DOHH2 (cell line): Measurements from ENCODE around the gene MEIS3.

Experiments used
- H3F3A ChIP-seq: fragments of 200-600 bp; sonication (generic), shearing (Covaris generic); 2 replicates; pipeline ENCODE4 v1.6.0; 2016; ENCODE audit warnings: antibody characterized with exemption, mild to moderate bottlenecking; ENCODE audit not compliant: control insufficient read depth, insufficient read depth
- H3K27ac ChIP-seq: fragments of 200-600 bp; sonication (generic); 2 replicates; pipeline ENCODE4 v1.5.1; 2014; ENCODE audit warnings: low read depth, mild to moderate bottlenecking, low read length, moderate library complexity
- H3K27me3 ChIP-seq: fragments of 200-600 bp; sonication (generic); 2 replicates; pipeline ENCODE4 v1.6.1; 2014; ENCODE audit warnings: mild to moderate bottlenecking, low read length, mixed read lengths; ENCODE audit not compliant: control insufficient read depth
- H3K36me3 ChIP-seq: fragments of 200-600 bp; sonication (generic); 2 replicates; pipeline ENCODE4 v1.6.1; 2014; ENCODE audit warnings: mild to moderate bottlenecking, low read length, moderate library complexity, mixed read lengths; ENCODE audit not compliant: control insufficient read depth
- H3K4me1 ChIP-seq: fragments of 200-600 bp; sonication (generic); 2 replicates; pipeline ENCODE4 v1.6.1; 2014; ENCODE audit warnings: mild to moderate bottlenecking, low read length, mixed read lengths; ENCODE audit not compliant: control insufficient read depth
- H3K4me2 ChIP-seq: fragments of 200-600 bp; sonication (generic); 2 replicates; pipeline ENCODE4 v1.6.0; 2014; ENCODE audit warnings: mild to moderate bottlenecking, low read length, moderate library complexity
- H3K4me3 ChIP-seq: fragments of 200-600 bp; sonication (generic); 2 replicates; pipeline ENCODE4 v1.5.1; 2014; ENCODE audit warnings: mild to moderate bottlenecking, low read length, mixed read lengths
- H3K79me2 ChIP-seq: fragments of 200-600 bp; sonication (generic); 2 replicates; pipeline ENCODE4 v1.6.1; 2014; ENCODE audit warnings: mild to moderate bottlenecking, low read length, mixed read lengths; ENCODE audit not compliant: control insufficient read depth
- H3K9me2 ChIP-seq: fragments of 200-600 bp; sonication (generic); replicated peaks from 2 replicates; pipeline ENCODE4 v1.6.1; 2014; ENCODE audit warnings: mild to moderate bottlenecking, low read length, mixed read lengths; ENCODE audit not compliant: control insufficient read depth
- H3K9me3 ChIP-seq: fragments of 200-600 bp; sonication (generic); 2 replicates; pipeline ENCODE4 v1.6.1; 2014; ENCODE audit warnings: antibody characterized with exemption, low read length, mixed read lengths; ENCODE audit not compliant: control insufficient read depth, insufficient read depth
- H4K20me1 ChIP-seq: fragments of 200-600 bp; sonication (generic); 2 replicates; pipeline ENCODE4 v1.6.0; 2014; ENCODE audit warnings: low read depth, mild to moderate bottlenecking, antibody characterized with exemption, low read length, moderate library complexity; ENCODE audit not compliant: control insufficient read depth, insufficient read depth
- EZH2phosphoT487 ChIP-seq: fragments of 200-600 bp; sonication (generic); IDR thresholded peaks from 2 replicates; pipeline ENCODE4 v1.6.1; 2017; ENCODE audit warnings: borderline replicate concordance, mild to moderate bottlenecking, antibody characterized with exemption, low read length, moderate library complexity, mixed read lengths
- TF ChIP-seq, protein P1 (sequence below): fragments of 200-600 bp; sonication (generic); IDR thresholded peaks from one replicate; pipeline ENCODE4 v1.5.1; 2014; ENCODE audit warnings: antibody characterized with exemption, mild to moderate bottlenecking, low read depth, low read length; ENCODE audit not compliant: poor library complexity, severe bottlenecking

MEIS3 gene

DNA sequence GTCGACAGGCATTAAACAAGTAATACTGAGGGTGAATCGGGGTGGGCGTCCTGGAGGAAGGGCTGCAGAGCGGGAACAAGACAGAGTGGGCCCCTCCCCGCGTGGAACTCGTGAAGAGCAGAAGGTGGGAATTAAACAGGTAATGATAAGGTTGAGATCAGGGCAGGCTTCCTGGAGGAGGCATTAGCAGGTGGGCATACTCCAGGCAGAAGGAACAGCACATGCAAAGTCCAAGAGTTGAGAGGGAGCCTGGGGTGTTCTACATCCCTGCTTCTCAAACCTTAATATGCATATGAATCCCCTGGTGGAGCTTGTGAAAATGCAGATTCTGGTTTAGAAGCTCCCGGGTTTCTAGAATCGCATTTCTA is 29.0 kb upstream of the MEIS3 start:
- Histone ChIP-seq H3K79me2 (no peaks in the 10 kb centered on the region), H3K36me3 (no peaks in the 10 kb centered on the region), H3K27me3 (peaks cover 14% of the 10 kb centered on the region), H3F3A (0 out of 2 replicates have a peak, but pooled peaks cover 4% of the 10 kb centered on the region), H3K4me3 (no peak overlapping the region), H4K20me1 (no peaks in the 10 kb centered on the region), H3K9me2 (no peaks in the 10 kb centered on the region), H3K9me3 (no peaks in the 10 kb centered on the region), H3K4me1 (peaks cover 31% of the 10 kb centered on the region), H3K4me2 (no peak overlapping the region), H3K27ac (no peak overlapping the region)
- TF ChIP-seq, protein P1, sequence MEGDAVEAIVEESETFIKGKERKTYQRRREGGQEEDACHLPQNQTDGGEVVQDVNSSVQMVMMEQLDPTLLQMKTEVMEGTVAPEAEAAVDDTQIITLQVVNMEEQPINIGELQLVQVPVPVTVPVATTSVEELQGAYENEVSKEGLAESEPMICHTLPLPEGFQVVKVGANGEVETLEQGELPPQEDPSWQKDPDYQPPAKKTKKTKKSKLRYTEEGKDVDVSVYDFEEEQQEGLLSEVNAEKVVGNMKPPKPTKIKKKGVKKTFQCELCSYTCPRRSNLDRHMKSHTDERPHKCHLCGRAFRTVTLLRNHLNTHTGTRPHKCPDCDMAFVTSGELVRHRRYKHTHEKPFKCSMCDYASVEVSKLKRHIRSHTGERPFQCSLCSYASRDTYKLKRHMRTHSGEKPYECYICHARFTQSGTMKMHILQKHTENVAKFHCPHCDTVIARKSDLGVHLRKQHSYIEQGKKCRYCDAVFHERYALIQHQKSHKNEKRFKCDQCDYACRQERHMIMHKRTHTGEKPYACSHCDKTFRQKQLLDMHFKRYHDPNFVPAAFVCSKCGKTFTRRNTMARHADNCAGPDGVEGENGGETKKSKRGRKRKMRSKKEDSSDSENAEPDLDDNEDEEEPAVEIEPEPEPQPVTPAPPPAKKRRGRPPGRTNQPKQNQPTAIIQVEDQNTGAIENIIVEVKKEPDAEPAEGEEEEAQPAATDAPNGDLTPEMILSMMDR = no peak
- no peak for TF ChIP-seq EZH2phosphoT487

DNA sequence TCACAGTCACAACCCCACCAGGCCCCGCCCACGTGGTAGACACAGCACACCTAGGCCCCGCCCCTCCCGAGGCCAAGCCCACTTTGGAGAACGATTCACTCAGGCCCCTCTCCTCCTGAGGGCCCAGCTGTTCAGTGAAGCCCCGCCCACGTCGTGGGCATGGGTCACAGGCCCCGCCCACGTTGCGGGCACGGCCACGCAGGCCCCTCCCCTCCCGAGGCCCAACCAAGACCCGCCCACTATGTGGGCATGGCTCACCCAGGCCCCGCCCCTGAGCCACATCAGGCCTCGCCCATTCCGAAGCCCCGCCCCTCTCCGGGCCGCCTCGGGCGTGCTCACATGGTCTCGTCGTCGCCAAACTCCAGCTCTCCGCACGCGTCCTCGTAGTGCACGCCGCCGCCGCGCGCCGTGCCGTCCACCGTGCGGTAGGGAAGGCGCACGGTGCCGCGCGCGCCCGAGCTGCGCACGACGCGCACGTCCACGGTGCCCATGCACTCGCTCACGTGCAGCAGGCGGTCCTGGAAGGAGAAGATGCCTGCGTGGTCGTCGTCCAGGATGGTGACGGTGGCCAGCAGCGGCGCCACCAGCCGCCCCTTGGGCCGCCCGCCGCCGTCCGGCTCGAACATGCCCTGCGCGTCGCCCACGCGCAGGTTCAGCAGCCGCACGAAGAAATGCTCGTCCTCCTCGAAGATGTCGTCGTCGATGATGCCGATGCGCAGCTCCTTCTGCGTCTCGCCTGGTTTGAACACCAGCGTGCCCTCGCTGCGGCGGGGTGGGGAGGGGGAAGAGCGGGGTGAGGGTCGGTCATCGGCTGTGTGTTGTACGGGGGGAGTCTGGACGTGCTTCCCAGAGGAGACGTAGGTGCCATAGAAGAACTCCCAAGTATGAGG is 28.4 kb upstream of the MEIS3 start:
- TF ChIP-seq, protein P1 = no peak
- TF ChIP-seq EZH2phosphoT487 = no peak
- H3K27ac ChIP-seq = no peak overlapping the region
- no peaks in the 10 kb centered on the region for H3K79me2 ChIP-seq
- no peaks in the 10 kb centered on the region for H3K36me3 ChIP-seq
- H3F3A ChIP-seq = 0 out of 2 replicates have a peak, but pooled peaks cover 4% of the 10 kb centered on the region
- H4K20me1 ChIP-seq = no peaks in the 10 kb centered on the region
- H3K4me3 ChIP-seq = no peak overlapping the region
- no peaks in the 10 kb centered on the region for H3K9me2 ChIP-seq
- no peak overlapping the region for H3K4me2 ChIP-seq
- peaks cover 17% of the 10 kb centered on the region for H3K27me3 ChIP-seq
- H3K4me1 ChIP-seq = peaks cover 25% of the 10 kb centered on the region
- H3K9me3 ChIP-seq = no peaks in the 10 kb centered on the region

DNA sequence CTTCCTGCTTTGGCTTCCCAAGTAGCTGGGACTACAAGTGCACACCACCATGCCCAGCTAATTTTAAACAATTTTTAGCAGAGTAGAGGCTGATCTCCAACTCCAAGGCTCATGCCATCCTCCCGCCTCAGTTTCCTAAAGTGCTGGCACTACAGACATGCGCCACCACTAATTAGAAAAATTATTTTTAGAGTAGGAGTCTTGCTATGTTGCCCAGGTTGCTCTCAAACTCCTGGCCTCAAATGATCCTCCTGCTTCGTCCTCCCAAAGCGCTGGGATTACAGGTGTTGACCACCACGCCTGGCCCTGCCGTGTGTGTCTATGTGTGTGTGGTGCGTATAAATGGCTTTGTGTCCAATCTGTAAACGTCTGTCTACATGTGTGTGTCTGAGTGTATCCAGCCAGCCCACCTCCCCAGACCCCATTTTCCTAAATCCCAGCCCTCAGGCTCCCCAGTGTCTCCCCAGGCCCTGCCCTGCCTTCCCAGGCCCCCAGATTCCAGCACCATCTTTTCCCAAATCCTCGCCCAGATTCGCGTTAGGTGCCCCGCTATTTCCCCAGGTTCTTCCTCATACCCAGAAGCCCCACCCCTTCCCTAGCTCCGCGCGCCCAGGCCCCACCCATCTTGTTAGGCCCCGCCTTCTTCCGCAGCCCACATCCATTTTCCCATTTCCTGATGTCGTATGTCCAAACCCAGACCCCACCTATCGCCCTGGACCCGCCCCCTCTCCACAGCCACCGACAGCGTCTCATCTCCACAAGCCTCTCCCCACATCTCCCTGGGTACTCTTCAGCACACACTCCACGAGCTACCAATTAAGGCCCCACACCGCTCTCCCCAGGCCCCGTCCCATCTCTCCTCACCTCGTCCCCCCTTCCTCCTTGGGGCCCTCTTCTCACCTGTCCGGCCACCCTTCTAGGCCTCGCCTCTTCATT is 27.5 kb upstream of the MEIS3 start:
- H3K27ac ChIP-seq = no peak overlapping the region
- H3K79me2 ChIP-seq = no peaks in the 10 kb centered on the region
- peaks cover 16% of the 10 kb centered on the region for H3K27me3 ChIP-seq
- no peaks in the 10 kb centered on the region for H3K9me2 ChIP-seq
- H3K36me3 ChIP-seq = no peaks in the 10 kb centered on the region
- H4K20me1 ChIP-seq = no peaks in the 10 kb centered on the region
- H3K4me1 ChIP-seq = peaks cover 24% of the 10 kb centered on the region
- no peaks in the 10 kb centered on the region for H3K9me3 ChIP-seq
- peak overlapping the region; percentile 46 for H3K4me2 ChIP-seq
- TF ChIP-seq, protein P1 = no peak
- TF ChIP-seq EZH2phosphoT487 = no peak
- 0 out of 2 replicates have a peak, but pooled peaks cover 4% of the 10 kb centered on the region for H3F3A ChIP-seq
- no peak overlapping the region for H3K4me3 ChIP-seq
